MM.1S (cell line): Measurements from ENCODE around the gene EXOC4.

Source experiments
- DNase-seq: peaks from one replicate; pipeline ENCODE4 v3.0.0-alpha.2; 2015
- H2AFZ ChIP-seq: fragments of 300-600 bp; sonication (generic); 2 replicates; pipeline ENCODE4 v1.6.0; 2016; ENCODE audit warnings: antibody characterized with exemption, low read length
- H3F3A ChIP-seq: fragments of 300-600 bp; sonication (generic); 2 replicates; pipeline ENCODE4 v1.6.1; 2016; ENCODE audit warnings: mild to moderate bottlenecking, antibody characterized with exemption, low read length, moderate library complexity, mixed read lengths; ENCODE audit not compliant: insufficient read depth
- H3K27ac ChIP-seq: fragments of 300-600 bp; sonication (generic); 2 replicates; pipeline ENCODE4 v1.5.1; 2016; ENCODE audit warnings: mild to moderate bottlenecking, low read length
- H3K27me3 ChIP-seq: fragments of 300-600 bp; sonication (generic); replicated peaks from 2 replicates; pipeline ENCODE4 v1.6.0; 2016; ENCODE audit warnings: low read length; ENCODE audit not compliant: insufficient read depth
- H3K36me3 ChIP-seq: fragments of 300-600 bp; sonication (generic); replicated peaks from 2 replicates; pipeline ENCODE4 v1.6.1; 2016; ENCODE audit warnings: mild to moderate bottlenecking, low read length, mixed read lengths; ENCODE audit not compliant: insufficient read depth
- H3K4me1 ChIP-seq: fragments of 300-600 bp; sonication (generic); 2 replicates; pipeline ENCODE4 v1.6.1; 2016; ENCODE audit warnings: low read length, mixed read lengths
- H3K4me2 ChIP-seq: fragments of 300-600 bp; sonication (generic); 2 replicates; pipeline ENCODE4 v1.6.0; 2016; ENCODE audit warnings: low read depth, low read length
- H3K4me3 ChIP-seq: fragments of 300-600 bp; sonication (generic); 2 replicates; pipeline ENCODE4 v1.5.1; 2016; ENCODE audit warnings: low read length, mixed read lengths
- H3K79me2 ChIP-seq: fragments of 300-600 bp; sonication (generic); 2 replicates; pipeline ENCODE4 v1.6.1; 2016; ENCODE audit warnings: mixed run types, low read length, mixed read lengths
- H3K9ac ChIP-seq: fragments of 300-600 bp; sonication (generic); 2 replicates; pipeline ENCODE4 v1.6.1; 2016; ENCODE audit warnings: low read length, mixed read lengths
- H3K9me2 ChIP-seq: fragments of 300-600 bp; sonication (generic); replicated peaks from 2 replicates; pipeline ENCODE4 v1.6.1; 2016; ENCODE audit warnings: mild to moderate bottlenecking, low read length, mixed read lengths; ENCODE audit not compliant: insufficient read depth
- H3K9me3 ChIP-seq: fragments of 300-600 bp; sonication (generic); replicated peaks from 2 replicates; pipeline ENCODE4 v1.6.1; 2016; ENCODE audit warnings: mild to moderate bottlenecking, low read length, mixed read lengths; ENCODE audit not compliant: insufficient read depth
- H4K20me1 ChIP-seq: fragments of 300-600 bp; sonication (generic); 2 replicates; pipeline ENCODE4 v1.6.1; 2016; ENCODE audit warnings: mild to moderate bottlenecking, low read length, moderate library complexity, mixed read lengths; ENCODE audit not compliant: insufficient read depth
- EZH2 ChIP-seq: fragments of 300-600 bp; sonication (generic); optimal IDR thresholded peaks from 2 replicates; pipeline ENCODE3; 2017; ENCODE audit warnings: low read depth, mild to moderate bottlenecking, antibody characterized with exemption, low read length, mixed read lengths
- EZH2phosphoT487 ChIP-seq: fragments of 300-600 bp; sonication (generic); IDR thresholded peaks from 2 replicates; pipeline ENCODE4 v1.6.1; 2018; ENCODE audit warnings: antibody characterized with exemption, low read length
- TF ChIP-seq, protein P1 (sequence below): fragments of 300-600 bp; sonication (generic); IDR thresholded peaks from 2 replicates; pipeline ENCODE4 v1.5.1; 2016; ENCODE audit warnings: antibody characterized with exemption, low read length, mixed read lengths

EXOC4 gene

DNA sequence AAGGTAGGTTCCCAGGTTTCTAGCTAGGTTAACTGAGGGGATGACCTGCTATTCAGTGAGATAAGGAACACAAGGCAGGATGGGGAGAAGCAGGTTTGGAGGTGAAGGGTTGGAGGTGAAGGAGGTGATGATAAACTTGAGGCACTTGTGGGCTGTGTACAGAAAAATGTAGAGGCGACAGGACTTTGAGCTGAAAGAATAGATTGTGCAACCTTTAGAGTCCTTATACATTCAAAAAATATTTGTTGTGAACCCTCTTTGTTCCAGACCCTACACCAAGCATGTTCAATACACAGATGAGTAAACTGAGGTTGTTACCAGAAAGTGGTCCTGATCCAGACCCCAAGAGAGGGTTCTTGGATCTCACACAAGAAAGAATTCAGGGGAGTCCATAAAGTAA lies 828.8 kb downstream of the EXOC4 start:
- H3K9me2 ChIP-seq: no peaks in the 10 kb centered on the region
- H3F3A ChIP-seq: no peaks in the 10 kb centered on the region
- H3K27ac ChIP-seq: no peak overlapping the region
- no peak overlapping the region for H3K9ac ChIP-seq
- no peak overlapping the region for H3K4me2 ChIP-seq
- DNase-seq: no peak
- no peaks in the 10 kb centered on the region for H3K79me2 ChIP-seq
- H2AFZ ChIP-seq: no peak overlapping the region
- no peak for TF ChIP-seq EZH2phosphoT487
- TF ChIP-seq, protein P1, sequence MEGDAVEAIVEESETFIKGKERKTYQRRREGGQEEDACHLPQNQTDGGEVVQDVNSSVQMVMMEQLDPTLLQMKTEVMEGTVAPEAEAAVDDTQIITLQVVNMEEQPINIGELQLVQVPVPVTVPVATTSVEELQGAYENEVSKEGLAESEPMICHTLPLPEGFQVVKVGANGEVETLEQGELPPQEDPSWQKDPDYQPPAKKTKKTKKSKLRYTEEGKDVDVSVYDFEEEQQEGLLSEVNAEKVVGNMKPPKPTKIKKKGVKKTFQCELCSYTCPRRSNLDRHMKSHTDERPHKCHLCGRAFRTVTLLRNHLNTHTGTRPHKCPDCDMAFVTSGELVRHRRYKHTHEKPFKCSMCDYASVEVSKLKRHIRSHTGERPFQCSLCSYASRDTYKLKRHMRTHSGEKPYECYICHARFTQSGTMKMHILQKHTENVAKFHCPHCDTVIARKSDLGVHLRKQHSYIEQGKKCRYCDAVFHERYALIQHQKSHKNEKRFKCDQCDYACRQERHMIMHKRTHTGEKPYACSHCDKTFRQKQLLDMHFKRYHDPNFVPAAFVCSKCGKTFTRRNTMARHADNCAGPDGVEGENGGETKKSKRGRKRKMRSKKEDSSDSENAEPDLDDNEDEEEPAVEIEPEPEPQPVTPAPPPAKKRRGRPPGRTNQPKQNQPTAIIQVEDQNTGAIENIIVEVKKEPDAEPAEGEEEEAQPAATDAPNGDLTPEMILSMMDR: no peak
- H4K20me1 ChIP-seq: no peaks in the 10 kb centered on the region
- no peak overlapping the region for H3K4me3 ChIP-seq
- H3K36me3 ChIP-seq: no peaks in the 10 kb centered on the region
- peaks cover 33% of the 10 kb centered on the region for H3K4me1 ChIP-seq
- H3K27me3 ChIP-seq: no peaks in the 10 kb centered on the region
- H3K9me3 ChIP-seq: no peaks in the 10 kb centered on the region

DNA sequence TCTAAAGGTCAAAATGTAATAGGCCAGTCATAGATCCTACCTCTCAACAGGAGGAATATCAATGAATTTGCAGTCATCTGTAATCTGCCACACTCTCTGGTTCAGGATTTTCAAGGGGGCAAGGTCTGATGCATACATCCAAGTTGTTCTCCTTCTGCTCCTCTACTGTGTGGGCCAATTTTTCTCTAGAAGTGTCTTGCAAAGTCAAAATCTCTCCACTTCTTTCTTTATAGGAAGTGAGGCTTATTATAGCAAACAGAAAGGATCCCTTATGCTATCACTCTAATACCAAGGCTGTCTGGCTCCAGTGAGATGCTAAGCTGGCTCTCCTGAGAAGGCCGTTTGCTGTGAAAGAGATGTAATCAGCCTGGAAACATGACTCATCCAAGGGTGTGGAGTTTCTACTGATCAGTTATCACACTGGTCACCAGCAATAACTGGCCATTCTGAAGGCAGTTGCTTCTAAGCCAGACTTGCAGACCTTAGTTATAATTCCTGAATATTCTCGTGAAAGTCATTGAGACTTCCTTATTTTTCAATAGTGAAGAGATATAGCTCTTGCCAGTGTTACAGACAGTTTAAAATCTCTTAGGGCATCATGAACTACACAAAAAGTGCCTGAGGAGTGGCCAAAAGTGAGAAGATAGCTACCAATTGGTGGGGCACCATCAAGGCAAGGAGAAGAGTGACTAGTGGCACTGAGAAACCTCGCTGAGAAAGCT lies 831.0 kb downstream of the EXOC4 start:
- no peak overlapping the region for H3K9ac ChIP-seq

DNA sequence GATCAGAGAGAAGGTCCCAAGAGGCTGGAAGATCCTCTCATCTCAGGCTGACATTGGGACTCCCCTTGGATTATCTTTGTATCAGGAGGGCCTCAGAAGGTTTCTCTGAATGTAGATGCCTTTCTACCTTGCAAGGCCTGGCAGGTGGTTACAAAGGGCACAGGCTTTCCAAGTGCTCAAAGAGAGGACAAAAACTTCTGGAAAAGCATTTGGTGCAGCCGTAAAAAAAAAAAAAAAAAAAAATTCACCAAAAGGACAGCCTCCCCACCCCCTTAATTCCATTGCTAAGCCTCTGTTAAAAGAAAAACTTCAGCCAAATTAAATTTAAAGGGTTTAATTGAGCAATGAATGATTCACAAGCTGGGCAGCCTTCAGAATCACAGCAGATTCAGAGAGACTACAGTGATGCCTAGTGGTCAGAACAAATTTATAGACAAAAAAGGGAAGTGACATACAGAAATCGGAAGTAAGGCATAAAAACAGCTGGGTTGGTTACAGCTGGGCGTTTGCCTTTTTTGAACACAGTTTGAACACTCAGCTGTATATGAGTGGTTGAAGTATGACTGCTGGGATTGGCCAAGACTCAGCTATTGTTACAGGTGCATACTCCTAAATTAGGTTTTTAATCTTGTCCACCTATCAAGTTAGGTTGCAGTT lies 831.7 kb downstream of the EXOC4 start:
- H3K27me3 ChIP-seq: no peaks in the 10 kb centered on the region
- H3K9me2 ChIP-seq: no peaks in the 10 kb centered on the region
- no peaks in the 10 kb centered on the region for H3K9me3 ChIP-seq
- peak overlapping the region; percentile 9; the same call in 1 of the 2 replicates for H3K27ac ChIP-seq
- H3K9ac ChIP-seq: no peak overlapping the region
- H3K4me2 ChIP-seq: no peak overlapping the region
- no peaks in the 10 kb centered on the region for H3K79me2 ChIP-seq
- TF ChIP-seq, protein P1: no peak
- TF ChIP-seq EZH2 (no peak), EZH2phosphoT487 (no peak)
- H4K20me1 ChIP-seq: no peaks in the 10 kb centered on the region
- H3K4me3 ChIP-seq: no peak overlapping the region
- H2AFZ ChIP-seq: no peak overlapping the region
- H3K4me1 ChIP-seq: peaks cover 28% of the 10 kb centered on the region
- peak; percentile 72 for DNase-seq
- H3F3A ChIP-seq: no peaks in the 10 kb centered on the region
- H3K36me3 ChIP-seq: no peaks in the 10 kb centered on the region

More for the DNA sequence above, 831.0 kb downstream of the EXOC4 start:
- no peaks in the 10 kb centered on the region for H3K36me3 ChIP-seq
- H4K20me1 ChIP-seq: no peaks in the 10 kb centered on the region
- H3K4me1 ChIP-seq: peaks cover 31% of the 10 kb centered on the region
- no peaks in the 10 kb centered on the region for H3K27me3 ChIP-seq
- no peak overlapping the region for H3K4me3 ChIP-seq
- H3K9me2 ChIP-seq: no peaks in the 10 kb centered on the region
- peak overlapping the region; percentile 9; the same call in 1 of the 2 replicates for H3K27ac ChIP-seq
- DNase-seq: no peak
- H2AFZ ChIP-seq: no peak overlapping the region
- TF ChIP-seq EZH2phosphoT487 (no peak), EZH2 (no peak)
- TF ChIP-seq, protein P1: no peak
- H3F3A ChIP-seq: no peaks in the 10 kb centered on the region
- no peaks in the 10 kb centered on the region for H3K9me3 ChIP-seq
- H3K79me2 ChIP-seq: no peaks in the 10 kb centered on the region
- no peak overlapping the region for H3K4me2 ChIP-seq
